Sigmoid colon (tissue), 4 donors: ENCODE results near the gene PTGIR.

ENCODE experiments used
- CTCF ChIP-seq, 4 experiments: fragments of 450-650 bp in 3 of 4; fragments of 200-600 bp in 1 of 4; IDR thresholded peaks; one replicate each; pipeline ENCODE4 v1.5.1; 2016 to 2019; ENCODE audit warnings: antibody characterized with exemption in 4 of 4, mild to moderate bottlenecking in 3 of 4, moderate library complexity in 2 of 4
- EP300 ChIP-seq, 4 donors: sonication (generic); formaldehyde crosslinking; IDR thresholded peaks; one replicate each; pipeline ENCODE4 v1.6.1; 2017; ENCODE audit warnings: antibody characterized with exemption in 4 of 4
- POLR2AphosphoS5 ChIP-seq, 4 donors: sonication (generic); formaldehyde crosslinking; IDR thresholded peaks; one replicate each; pipeline ENCODE4 v1.6.1; 2017; ENCODE audit warnings: antibody characterized with exemption in 4 of 4

DNA sequence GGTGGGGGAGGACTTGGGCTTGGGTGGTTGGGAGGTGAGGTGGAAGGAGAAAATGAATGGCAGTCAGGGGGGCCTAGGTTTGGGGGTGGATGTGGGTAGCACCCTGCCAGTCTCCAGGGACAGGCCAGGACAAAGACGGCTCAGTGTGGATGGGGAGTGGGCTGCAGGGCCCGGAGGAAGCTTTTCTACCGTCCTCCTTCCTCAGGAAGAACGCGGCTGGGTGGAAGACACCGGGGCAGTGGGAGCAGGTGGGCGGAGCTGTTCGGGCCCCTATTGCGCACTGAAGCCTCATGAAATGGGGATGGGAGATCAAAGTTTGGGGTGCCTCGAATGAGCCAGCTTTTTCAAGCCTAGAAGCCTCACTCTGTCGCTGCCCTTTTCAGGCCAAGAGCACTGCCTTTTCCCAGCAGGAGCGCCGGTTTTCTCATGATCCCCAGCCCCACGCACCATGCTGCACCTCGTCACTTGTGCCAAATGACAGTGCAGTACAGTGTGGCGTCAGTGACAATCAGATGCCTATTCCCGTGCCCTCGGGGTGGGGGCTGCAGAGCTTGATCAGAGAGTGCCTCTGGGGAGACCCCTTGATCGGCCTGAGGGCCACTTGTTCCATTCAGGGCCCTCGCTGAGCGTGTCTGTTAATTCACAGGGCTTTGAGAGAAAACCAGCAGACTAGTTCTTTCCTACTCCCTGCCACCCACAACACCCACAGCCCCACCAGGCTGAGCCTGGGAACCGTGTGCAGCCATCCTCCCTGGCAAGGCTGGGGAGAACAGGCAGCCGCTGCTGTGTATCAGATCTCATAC is 22.3 kb downstream of the PTGIR start:
- TF ChIP-seq EP300 (IDR thresholded peaks at IDR 0.05) (no peak), CTCF (IDR thresholded peaks at IDR 0.05) (no peak), POLR2AphosphoS5 (IDR thresholded peaks at IDR 0.05) (no peak)
